ENCODE measurements around the gene CNTN4.

The CNTN4 gene

GRCh38 chr3:2343031-2343682 lies 244.5 kb downstream of the CNTN4 start:
- Histone ChIP-seq H3K4me2 (ENCODE audit: insufficient read depth, low read length) (no peak overlapping the region), H3K4me3 (ENCODE audit: low read depth in 1 of 2, low read length in 2 of 2) (no peak overlapping the region), H3K36me3 (ENCODE audit: insufficient read depth, low read length) (no peaks in the 10 kb centered on the region), H3K4me1 (ENCODE audit: insufficient read depth, low read length) (no peaks in the 10 kb centered on the region), H3K9me3 (ENCODE audit: insufficient read depth, low read length, severe bottlenecking) (no peaks in the 10 kb centered on the region), H3K9ac (ENCODE audit: low read depth, low read length) (no peak overlapping the region), H3K27ac (ENCODE audit: low read length) (no peak overlapping the region), H2AFZ (ENCODE audit: low read depth, low read length) (no peak overlapping the region), H4K20me1 (ENCODE audit: insufficient read depth, low read length) (no peaks in the 10 kb centered on the region), H3K79me2 (ENCODE audit: insufficient read depth, low read length) (no peaks in the 10 kb centered on the region), H3K27me3 (ENCODE audit: insufficient read depth, low read length, poor library complexity) (no peaks in the 10 kb centered on the region)
- DNase-seq (no peak), ATAC-seq (ENCODE audit: insufficient read depth, low read depth) (no peak)
- TF ChIP-seq EZH2 (IDR thresholded peaks at IDR 0.05; ENCODE audit: borderline replicate concordance, low read depth, low read length, severe bottlenecking) = no peak
- TF ChIP-seq, protein P1, sequence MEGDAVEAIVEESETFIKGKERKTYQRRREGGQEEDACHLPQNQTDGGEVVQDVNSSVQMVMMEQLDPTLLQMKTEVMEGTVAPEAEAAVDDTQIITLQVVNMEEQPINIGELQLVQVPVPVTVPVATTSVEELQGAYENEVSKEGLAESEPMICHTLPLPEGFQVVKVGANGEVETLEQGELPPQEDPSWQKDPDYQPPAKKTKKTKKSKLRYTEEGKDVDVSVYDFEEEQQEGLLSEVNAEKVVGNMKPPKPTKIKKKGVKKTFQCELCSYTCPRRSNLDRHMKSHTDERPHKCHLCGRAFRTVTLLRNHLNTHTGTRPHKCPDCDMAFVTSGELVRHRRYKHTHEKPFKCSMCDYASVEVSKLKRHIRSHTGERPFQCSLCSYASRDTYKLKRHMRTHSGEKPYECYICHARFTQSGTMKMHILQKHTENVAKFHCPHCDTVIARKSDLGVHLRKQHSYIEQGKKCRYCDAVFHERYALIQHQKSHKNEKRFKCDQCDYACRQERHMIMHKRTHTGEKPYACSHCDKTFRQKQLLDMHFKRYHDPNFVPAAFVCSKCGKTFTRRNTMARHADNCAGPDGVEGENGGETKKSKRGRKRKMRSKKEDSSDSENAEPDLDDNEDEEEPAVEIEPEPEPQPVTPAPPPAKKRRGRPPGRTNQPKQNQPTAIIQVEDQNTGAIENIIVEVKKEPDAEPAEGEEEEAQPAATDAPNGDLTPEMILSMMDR (IDR thresholded peaks at IDR 0.05; ENCODE audit: borderline replicate concordance, extremely low read depth, low read length, poor library complexity, severe bottlenecking) = no peak

DNA sequence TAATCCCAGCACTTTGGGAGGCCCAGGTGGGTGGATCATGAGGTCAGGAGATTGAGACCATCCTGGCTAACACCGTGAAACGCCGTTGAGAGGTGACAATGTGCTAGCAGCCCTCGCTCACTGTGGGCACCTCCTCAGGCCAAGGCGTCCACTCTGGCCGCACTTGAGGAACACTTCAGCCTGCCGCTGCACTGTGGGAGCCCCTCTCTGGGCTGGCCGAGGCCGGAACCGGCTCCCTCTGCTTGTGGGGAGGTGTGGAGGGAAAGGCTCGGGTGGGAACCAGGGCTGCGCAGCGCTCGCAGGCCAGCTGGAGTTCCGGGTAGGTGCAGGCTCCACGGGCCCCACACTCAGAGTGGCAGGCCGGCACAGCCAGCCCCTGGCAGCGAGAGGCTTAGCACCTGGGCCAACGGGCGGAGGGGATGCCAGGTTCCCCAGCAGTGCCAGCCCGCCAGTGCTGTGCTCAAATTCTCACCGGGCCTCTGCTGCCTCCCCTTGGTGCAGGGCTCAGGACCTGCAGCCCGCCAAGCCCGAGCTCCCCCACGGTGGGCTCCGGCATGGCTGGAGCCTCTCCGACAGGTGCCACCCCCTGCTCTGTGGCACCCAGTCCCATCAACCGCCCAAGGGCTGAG lies 253.6 kb downstream of the CNTN4 start:
- Histone ChIP-seq H3K36me3 (ENCODE audit: insufficient read depth, low read length) (no peaks in the 10 kb centered on the region), H3K4me2 (ENCODE audit: insufficient read depth, low read length) (no peak overlapping the region), H3K9ac (ENCODE audit: low read depth, low read length) (no peak overlapping the region), H2AFZ (ENCODE audit: low read depth, low read length) (no peak overlapping the region), H3K27ac (ENCODE audit: low read length) (no peak overlapping the region), H3K4me3 (ENCODE audit: low read depth in 1 of 2, low read length in 2 of 2) (no peak overlapping the region), H3K4me1 (ENCODE audit: insufficient read depth, low read length) (no peaks in the 10 kb centered on the region), H3K9me3 (ENCODE audit: insufficient read depth, low read length, severe bottlenecking) (no peaks in the 10 kb centered on the region), H3K79me2 (ENCODE audit: insufficient read depth, low read length) (no peaks in the 10 kb centered on the region), H4K20me1 (ENCODE audit: insufficient read depth, low read length) (no peaks in the 10 kb centered on the region), H3K27me3 (ENCODE audit: insufficient read depth, low read length, poor library complexity) (no peaks in the 10 kb centered on the region)
- TF ChIP-seq, protein P1 (IDR thresholded peaks at IDR 0.05; ENCODE audit: borderline replicate concordance, extremely low read depth, low read length, poor library complexity, severe bottlenecking) = no peak
- TF ChIP-seq EZH2 (IDR thresholded peaks at IDR 0.05; ENCODE audit: borderline replicate concordance, low read depth, low read length, severe bottlenecking) = no peak
- no peak for DNase-seq
- no peak for ATAC-seq (ENCODE audit: insufficient read depth, low read depth)

- no peaks in the 10 kb centered on the region for H3K79me2 ChIP-seq (ENCODE audit: insufficient read depth, low read length)
- H3K36me3 ChIP-seq (ENCODE audit: insufficient read depth, low read length) = no peaks in the 10 kb centered on the region
- H3K4me3 ChIP-seq (ENCODE audit: low read depth in 1 of 2, low read length in 2 of 2) = no peak overlapping the region
- DNase-seq (no peak), ATAC-seq (ENCODE audit: insufficient read depth, low read depth) (no peak)
- no peak overlapping the region for H3K4me2 ChIP-seq (ENCODE audit: insufficient read depth, low read length)
- no peaks in the 10 kb centered on the region for H3K9me3 ChIP-seq (ENCODE audit: insufficient read depth, low read length, severe bottlenecking)
- no peak for TF ChIP-seq EZH2 (IDR thresholded peaks at IDR 0.05; ENCODE audit: borderline replicate concordance, low read depth, low read length, severe bottlenecking)
- TF ChIP-seq, protein P1 (IDR thresholded peaks at IDR 0.05; ENCODE audit: borderline replicate concordance, extremely low read depth, low read length, poor library complexity, severe bottlenecking) = no peak
- no peak overlapping the region for H3K9ac ChIP-seq (ENCODE audit: low read depth, low read length)
- H3K27ac ChIP-seq (ENCODE audit: low read length) = no peak overlapping the region
- H2AFZ ChIP-seq (ENCODE audit: low read depth, low read length) = no peak overlapping the region
- no peaks in the 10 kb centered on the region for H4K20me1 ChIP-seq (ENCODE audit: insufficient read depth, low read length)
- no peaks in the 10 kb centered on the region for H3K4me1 ChIP-seq (ENCODE audit: insufficient read depth, low read length)
- H3K27me3 ChIP-seq (ENCODE audit: insufficient read depth, low read length, poor library complexity) = no peaks in the 10 kb centered on the region
These were observed 256.0 kb downstream of the CNTN4 start for GRCh38 chr3:2354702-2355101.

All from DND-41 (cell line).